ENCODE measurements around the gene ARID3A.

DNA sequence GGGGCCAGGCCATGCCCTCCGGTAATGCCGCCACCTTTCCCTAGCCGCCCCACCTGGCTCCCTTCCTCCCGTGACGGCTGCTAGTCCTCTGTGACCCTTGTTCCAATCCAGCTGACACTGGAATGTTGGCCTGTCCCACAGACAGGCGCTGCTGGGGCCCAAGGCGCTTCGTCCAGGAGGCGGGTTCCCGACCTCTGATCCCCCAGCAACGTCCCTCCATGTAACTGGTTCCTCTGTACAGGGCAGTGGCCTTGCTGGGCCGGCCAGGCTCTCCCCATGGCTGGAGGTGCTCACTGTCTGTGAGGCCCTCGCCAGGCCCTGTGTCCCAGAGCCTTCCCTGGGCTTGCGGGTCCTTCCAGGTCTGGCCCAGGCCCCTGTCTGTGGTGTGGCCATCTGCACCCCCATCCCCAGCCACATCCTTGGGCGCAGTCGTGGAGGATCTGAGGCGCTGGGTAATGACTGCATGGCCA, 67.6 kb downstream of the ARID3A start:
- TF ChIP-seq, protein P1, sequence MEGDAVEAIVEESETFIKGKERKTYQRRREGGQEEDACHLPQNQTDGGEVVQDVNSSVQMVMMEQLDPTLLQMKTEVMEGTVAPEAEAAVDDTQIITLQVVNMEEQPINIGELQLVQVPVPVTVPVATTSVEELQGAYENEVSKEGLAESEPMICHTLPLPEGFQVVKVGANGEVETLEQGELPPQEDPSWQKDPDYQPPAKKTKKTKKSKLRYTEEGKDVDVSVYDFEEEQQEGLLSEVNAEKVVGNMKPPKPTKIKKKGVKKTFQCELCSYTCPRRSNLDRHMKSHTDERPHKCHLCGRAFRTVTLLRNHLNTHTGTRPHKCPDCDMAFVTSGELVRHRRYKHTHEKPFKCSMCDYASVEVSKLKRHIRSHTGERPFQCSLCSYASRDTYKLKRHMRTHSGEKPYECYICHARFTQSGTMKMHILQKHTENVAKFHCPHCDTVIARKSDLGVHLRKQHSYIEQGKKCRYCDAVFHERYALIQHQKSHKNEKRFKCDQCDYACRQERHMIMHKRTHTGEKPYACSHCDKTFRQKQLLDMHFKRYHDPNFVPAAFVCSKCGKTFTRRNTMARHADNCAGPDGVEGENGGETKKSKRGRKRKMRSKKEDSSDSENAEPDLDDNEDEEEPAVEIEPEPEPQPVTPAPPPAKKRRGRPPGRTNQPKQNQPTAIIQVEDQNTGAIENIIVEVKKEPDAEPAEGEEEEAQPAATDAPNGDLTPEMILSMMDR (IDR thresholded peaks at IDR 0.05), result no peak
- TF ChIP-seq POLR2A (IDR thresholded peaks at IDR 0.05), result no peak

Data from uterus (tissue), 2 donors.